Activated CD8-positive, alpha-beta T cell treated with anti-CD3 and anti-CD28 coated beads for 36 hours (primary cell): ENCODE data around the gene MEGF8. TPM values are rescaled to one million over a fixed set of nuclear protein-coding genes. Genes with fewer than 3 reads are reported as not detected.
A peak's percentile ranks its signal among the peaks of the same experiment; 100 is the strongest.

Source experiments
- ATAC-seq: fragments of 200-7000 bp; cut with Tn5 transposase; one replicate; pipeline ENCODE4 v1.10.0; 2021; ENCODE audit warnings: mild to moderate bottlenecking, moderate library complexity
- CTCF ChIA-PET: fragments of 350-600 bp; sonication (Branson Sonifier 250); formaldehyde crosslinking; loops from one replicate; lab custom pipeline; 2021; ENCODE audit warnings: antibody characterized with exemption; lab: Charles Lee
- POLR2A ChIA-PET: fragments of 350-600 bp; sonication (Branson Sonifier 250); formaldehyde crosslinking; loops from one replicate; lab custom pipeline; 2021; ENCODE audit warnings: antibody characterized with exemption; lab: Charles Lee
- DNase-seq: peaks from one replicate; pipeline ENCODE4 v3.0.0-alpha.2; 2020
- H3K27ac Mint-ChIP-seq: one replicate; pipeline ENCODE4 v1.8.0; 2021; ENCODE audit warnings: mild to moderate bottlenecking, mixed read lengths
- H3K27me3 Mint-ChIP-seq: one replicate; pipeline ENCODE4 v1.8.0; 2021; ENCODE audit warnings: mixed read lengths
- H3K36me3 Mint-ChIP-seq: one replicate; pipeline ENCODE4 v1.8.0; 2021; ENCODE audit warnings: low read depth, mixed read lengths
- H3K4me1 Mint-ChIP-seq: one replicate; pipeline ENCODE4 v1.8.0; 2021; ENCODE audit warnings: low read depth, mixed read lengths
- H3K4me3 Mint-ChIP-seq: one replicate; pipeline ENCODE4 v1.8.0; 2021; ENCODE audit warnings: mild to moderate bottlenecking, moderate library complexity, mixed read lengths
- H3K9me3 Mint-ChIP-seq: one replicate; pipeline ENCODE4 v1.8.0; 2021; ENCODE audit warnings: mixed read lengths
- intact Hi-C: fragments of 100-400 bp; cut with micrococcal nuclease; formaldehyde crosslinking; loops from one replicate; pipeline ENCODE4 v1.10.0; 2022
- total RNA-seq, 2 experiments: library from RNA; stranded (reverse); gene quantifications; one replicate each; pipeline ENCODE4 v1.2.3, GENCODE V29; 2021
- TF ChIP-seq, protein P1 (sequence below): fragments of 200-600 bp; IDR thresholded peaks from one replicate; pipeline ENCODE4 v1.8.0; 2022; ENCODE audit warnings: antibody characterized with exemption, mild to moderate bottlenecking

The MEGF8 gene
- total RNA-seq, 2 experiments from 2014 or later: 7.0 to 8.0 TPM

DNA sequence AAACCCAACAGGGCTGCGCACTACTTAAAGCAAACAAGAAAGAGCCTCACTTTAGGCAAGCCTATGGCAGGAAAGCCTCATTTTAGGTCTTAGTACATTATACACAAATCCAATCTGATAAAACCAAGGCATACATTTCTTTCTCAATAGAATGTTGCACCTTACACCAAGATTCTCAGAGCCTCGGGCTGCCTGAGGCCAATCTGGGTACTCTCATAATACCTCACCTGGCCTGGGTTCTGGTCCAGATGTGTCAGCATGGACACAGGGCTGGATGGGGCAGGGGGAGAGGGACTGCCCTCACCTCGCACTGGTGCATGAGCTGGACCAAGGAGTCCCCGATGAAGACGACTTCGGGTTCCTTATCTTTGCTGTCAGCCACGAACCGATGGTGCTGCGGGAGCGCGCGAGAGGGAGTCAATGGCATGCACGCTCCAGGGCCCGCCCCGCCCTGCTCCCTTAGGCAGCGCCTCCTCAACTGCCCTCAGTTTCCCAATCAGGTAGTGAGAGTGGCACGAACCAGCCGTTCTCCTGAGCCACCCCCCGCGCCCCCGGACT is 23.7 kb upstream of the MEGF8 start, which contains the start of gene PRR19:
Gene PRR19, plus strand, starts transcription at position 487 of the 558 bp plus-strand sequence. CDS start 7,453 bp downstream, outside the sequence.
- peaks cover 2% of the 10 kb centered on the region for H3K36me3 Mint-ChIP-seq
- H3K4me1 Mint-ChIP-seq: peaks cover 18% of the 10 kb centered on the region
- POLR2A ChIA-PET: interaction anchor here (0.6 to 1.3 kb wide), 10 partner anchors 9 to 178 kb away, joined by 3 to 5 read pairs (median 3); no protein-coding TSS in a partner anchor
- H3K4me3 Mint-ChIP-seq: peak within 1 kb of the TSS; percentile 84
- H3K27ac Mint-ChIP-seq: peak within 1 kb of the TSS; percentile 91
- ATAC-seq (peak; percentile 14), DNase-seq (peak; percentile 45)
- CTCF ChIA-PET: interaction anchor here (0.9 to 1.4 kb wide), 4 partner anchors 59 to 252 kb away, joined by 3 to 5 read pairs (median 4); no protein-coding TSS in a partner anchor
- H3K27me3 Mint-ChIP-seq: no peaks in the 10 kb centered on the region
- intact Hi-C loops: no loop called here
- H3K9me3 Mint-ChIP-seq: no peaks in the 10 kb centered on the region
- TF ChIP-seq, protein P1, sequence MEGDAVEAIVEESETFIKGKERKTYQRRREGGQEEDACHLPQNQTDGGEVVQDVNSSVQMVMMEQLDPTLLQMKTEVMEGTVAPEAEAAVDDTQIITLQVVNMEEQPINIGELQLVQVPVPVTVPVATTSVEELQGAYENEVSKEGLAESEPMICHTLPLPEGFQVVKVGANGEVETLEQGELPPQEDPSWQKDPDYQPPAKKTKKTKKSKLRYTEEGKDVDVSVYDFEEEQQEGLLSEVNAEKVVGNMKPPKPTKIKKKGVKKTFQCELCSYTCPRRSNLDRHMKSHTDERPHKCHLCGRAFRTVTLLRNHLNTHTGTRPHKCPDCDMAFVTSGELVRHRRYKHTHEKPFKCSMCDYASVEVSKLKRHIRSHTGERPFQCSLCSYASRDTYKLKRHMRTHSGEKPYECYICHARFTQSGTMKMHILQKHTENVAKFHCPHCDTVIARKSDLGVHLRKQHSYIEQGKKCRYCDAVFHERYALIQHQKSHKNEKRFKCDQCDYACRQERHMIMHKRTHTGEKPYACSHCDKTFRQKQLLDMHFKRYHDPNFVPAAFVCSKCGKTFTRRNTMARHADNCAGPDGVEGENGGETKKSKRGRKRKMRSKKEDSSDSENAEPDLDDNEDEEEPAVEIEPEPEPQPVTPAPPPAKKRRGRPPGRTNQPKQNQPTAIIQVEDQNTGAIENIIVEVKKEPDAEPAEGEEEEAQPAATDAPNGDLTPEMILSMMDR: no peak

DNA sequence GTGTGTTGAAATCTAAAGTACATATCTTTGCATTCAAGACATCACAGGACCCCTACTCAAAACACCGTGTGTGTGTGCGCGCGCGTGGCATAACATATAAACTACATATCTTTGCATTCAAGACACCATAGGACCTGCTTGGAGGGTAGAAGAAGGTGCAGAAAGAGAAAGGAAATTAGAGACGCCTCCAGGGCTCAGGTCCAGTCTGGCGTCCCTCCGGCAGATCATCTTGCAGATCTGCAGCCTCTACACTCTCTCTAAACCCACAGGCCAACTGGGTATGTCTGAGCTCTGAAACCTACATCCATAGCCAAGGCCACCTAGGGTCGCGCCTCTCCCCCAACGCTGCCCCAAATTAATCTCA is 22.4 kb upstream of the MEGF8 start:
- H3K4me1 Mint-ChIP-seq: peaks cover 18% of the 10 kb centered on the region

GRCh38 chr19:42303876-42304275 is 21.6 kb upstream of the MEGF8 start:
- Mint-ChIP-seq H3K9me3 (no peaks in the 10 kb centered on the region), H3K36me3 (no peaks in the 10 kb centered on the region), H3K4me1 (peaks cover 18% of the 10 kb centered on the region), H3K4me3 (no peak overlapping the region), H3K27me3 (no peaks in the 10 kb centered on the region), H3K27ac (no peak overlapping the region)
- DNase-seq (no peak), ATAC-seq (no peak)
- ChIA-PET POLR2A (interaction anchor here (0.7 kb wide), 1 partner anchor 57 kb away, joined by 3 read pairs; no protein-coding TSS in a partner anchor), CTCF (interaction anchor here (1.3 kb wide), 4 partner anchors 10 to 195 kb away, joined by 3 to 4 read pairs (median 3); no protein-coding TSS in a partner anchor)
- intact Hi-C loops: no loop called here
- TF ChIP-seq, protein P1: no peak

More for the DNA sequence above, 22.4 kb upstream of the MEGF8 start:
- POLR2A ChIA-PET: interaction anchor here (0.7 to 1.3 kb wide), 4 partner anchors 11 to 179 kb away, joined by 3 to 5 read pairs (median 3); no protein-coding TSS in a partner anchor
- Mint-ChIP-seq H3K4me3 (peak overlapping the region; percentile 84), H3K36me3 (no peaks in the 10 kb centered on the region), H3K27ac (peak overlapping the region; percentile 91), H3K9me3 (no peaks in the 10 kb centered on the region), H3K27me3 (no peaks in the 10 kb centered on the region)
- CTCF ChIA-PET: interaction anchor here (1.3 to 1.4 kb wide), 2 partner anchors 24 to 254 kb away, joined by 3 to 5 read pairs; no protein-coding TSS in a partner anchor
- intact Hi-C loops: no loop called here
- ATAC-seq (no peak), DNase-seq (no peak)
- TF ChIP-seq, protein P1: no peak

- TF ChIP-seq, protein P1: no peak
- CTCF ChIA-PET: no interaction called here
- no peaks in the 10 kb centered on the region for H3K9me3 Mint-ChIP-seq
- ATAC-seq (no peak), DNase-seq (no peak)
- intact Hi-C loops: no loop called here
- H3K27ac Mint-ChIP-seq: no peak overlapping the region
- H3K36me3 Mint-ChIP-seq: no peaks in the 10 kb centered on the region
- peaks cover 13% of the 10 kb centered on the region for H3K4me1 Mint-ChIP-seq
- POLR2A ChIA-PET: no interaction called here
- no peak overlapping the region for H3K4me3 Mint-ChIP-seq
- H3K27me3 Mint-ChIP-seq: peaks cover 7% of the 10 kb centered on the region
These were observed 18.8 kb upstream of the MEGF8 start for GRCh38 chr19:42306646-42307045.

DNA sequence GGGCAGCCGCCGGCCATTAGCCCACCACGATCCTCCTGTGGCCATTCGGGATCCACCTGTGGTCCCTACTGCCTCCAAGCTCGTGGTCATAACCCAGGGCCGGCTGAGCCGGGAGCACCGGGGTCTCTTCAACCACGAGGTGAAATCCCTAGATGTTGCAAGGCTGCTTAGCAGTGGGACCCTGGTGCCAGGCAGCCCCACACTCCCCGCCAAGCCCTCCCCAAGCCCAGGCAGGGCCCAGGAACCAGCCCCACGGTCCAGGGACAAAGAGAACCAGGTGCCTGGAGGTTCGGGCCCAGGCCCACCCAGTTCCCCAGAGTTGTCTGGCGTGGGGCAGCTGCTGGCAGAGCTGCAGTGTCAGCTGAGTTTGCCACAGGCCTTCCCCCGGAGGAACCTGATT is 15.7 kb upstream of the MEGF8 start:
- ChIA-PET POLR2A (interaction anchor here (0.6 kb wide), 1 partner anchor 739 kb away, joined by 3 read pairs; no protein-coding TSS in a partner anchor), CTCF (interaction anchor here (1.2 kb wide), 1 partner anchor 12 kb away, joined by 3 read pairs; no protein-coding TSS in a partner anchor)
- Mint-ChIP-seq H3K4me1 (peaks cover 10% of the 10 kb centered on the region), H3K27me3 (peaks cover 29% of the 10 kb centered on the region), H3K9me3 (no peaks in the 10 kb centered on the region), H3K27ac (no peak overlapping the region), H3K4me3 (no peak overlapping the region), H3K36me3 (no peaks in the 10 kb centered on the region)
- intact Hi-C loops: no loop called here
- DNase-seq (no peak), ATAC-seq (no peak)
- TF ChIP-seq, protein P1: no peak
